ENCODE data around the gene EPB41L1.

DNA sequence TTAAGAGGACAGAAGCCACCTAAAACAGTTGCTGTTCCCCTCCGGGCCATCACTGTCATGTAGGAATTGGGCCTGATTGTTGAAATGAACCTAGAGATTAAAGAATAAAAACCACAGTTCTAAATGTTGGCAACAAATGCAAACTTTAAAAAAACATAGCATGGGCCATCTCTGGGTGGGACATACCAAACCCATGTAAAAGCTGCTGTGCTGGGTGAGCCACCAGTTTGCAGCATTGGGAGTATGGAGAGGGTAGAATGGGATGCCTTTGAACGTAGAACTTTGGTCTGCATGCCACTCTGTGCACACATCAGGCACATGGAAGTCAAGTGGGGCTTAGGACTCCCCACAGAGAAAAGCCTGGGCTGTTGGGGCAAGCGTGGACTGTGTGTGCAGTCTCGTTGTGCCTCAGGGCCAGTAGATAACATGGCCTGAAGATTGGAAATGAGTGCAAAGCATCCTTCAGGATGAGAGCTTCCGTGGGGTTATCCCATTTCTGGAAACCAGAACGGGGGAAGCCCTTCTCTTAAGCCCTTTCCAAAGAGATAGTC lies 28.1 kb downstream of the EPB41L1 start:
- TF ChIP-seq, protein P1, sequence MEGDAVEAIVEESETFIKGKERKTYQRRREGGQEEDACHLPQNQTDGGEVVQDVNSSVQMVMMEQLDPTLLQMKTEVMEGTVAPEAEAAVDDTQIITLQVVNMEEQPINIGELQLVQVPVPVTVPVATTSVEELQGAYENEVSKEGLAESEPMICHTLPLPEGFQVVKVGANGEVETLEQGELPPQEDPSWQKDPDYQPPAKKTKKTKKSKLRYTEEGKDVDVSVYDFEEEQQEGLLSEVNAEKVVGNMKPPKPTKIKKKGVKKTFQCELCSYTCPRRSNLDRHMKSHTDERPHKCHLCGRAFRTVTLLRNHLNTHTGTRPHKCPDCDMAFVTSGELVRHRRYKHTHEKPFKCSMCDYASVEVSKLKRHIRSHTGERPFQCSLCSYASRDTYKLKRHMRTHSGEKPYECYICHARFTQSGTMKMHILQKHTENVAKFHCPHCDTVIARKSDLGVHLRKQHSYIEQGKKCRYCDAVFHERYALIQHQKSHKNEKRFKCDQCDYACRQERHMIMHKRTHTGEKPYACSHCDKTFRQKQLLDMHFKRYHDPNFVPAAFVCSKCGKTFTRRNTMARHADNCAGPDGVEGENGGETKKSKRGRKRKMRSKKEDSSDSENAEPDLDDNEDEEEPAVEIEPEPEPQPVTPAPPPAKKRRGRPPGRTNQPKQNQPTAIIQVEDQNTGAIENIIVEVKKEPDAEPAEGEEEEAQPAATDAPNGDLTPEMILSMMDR (IDR thresholded peaks at IDR 0.05), result no peak
- TF ChIP-seq SIN3A (IDR thresholded peaks at IDR 0.05; ENCODE audit: borderline replicate concordance, insufficient read depth, low read depth, low read length) (no peak), POLR2AphosphoS5 (IDR thresholded peaks at IDR 0.05; ENCODE audit: low read depth, low read length) (no peak), TCF7L2 (IDR thresholded peaks at IDR 0.05; ENCODE audit: low read depth, low read length) (no peak)
- TF ChIP-seq, protein P2, sequence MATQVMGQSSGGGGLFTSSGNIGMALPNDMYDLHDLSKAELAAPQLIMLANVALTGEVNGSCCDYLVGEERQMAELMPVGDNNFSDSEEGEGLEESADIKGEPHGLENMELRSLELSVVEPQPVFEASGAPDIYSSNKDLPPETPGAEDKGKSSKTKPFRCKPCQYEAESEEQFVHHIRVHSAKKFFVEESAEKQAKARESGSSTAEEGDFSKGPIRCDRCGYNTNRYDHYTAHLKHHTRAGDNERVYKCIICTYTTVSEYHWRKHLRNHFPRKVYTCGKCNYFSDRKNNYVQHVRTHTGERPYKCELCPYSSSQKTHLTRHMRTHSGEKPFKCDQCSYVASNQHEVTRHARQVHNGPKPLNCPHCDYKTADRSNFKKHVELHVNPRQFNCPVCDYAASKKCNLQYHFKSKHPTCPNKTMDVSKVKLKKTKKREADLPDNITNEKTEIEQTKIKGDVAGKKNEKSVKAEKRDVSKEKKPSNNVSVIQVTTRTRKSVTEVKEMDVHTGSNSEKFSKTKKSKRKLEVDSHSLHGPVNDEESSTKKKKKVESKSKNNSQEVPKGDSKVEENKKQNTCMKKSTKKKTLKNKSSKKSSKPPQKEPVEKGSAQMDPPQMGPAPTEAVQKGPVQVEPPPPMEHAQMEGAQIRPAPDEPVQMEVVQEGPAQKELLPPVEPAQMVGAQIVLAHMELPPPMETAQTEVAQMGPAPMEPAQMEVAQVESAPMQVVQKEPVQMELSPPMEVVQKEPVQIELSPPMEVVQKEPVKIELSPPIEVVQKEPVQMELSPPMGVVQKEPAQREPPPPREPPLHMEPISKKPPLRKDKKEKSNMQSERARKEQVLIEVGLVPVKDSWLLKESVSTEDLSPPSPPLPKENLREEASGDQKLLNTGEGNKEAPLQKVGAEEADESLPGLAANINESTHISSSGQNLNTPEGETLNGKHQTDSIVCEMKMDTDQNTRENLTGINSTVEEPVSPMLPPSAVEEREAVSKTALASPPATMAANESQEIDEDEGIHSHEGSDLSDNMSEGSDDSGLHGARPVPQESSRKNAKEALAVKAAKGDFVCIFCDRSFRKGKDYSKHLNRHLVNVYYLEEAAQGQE (IDR thresholded peaks at IDR 0.05; ENCODE audit: insufficient read depth in 1 of 2, low read depth in 2 of 2, low read length in 1 of 2), result no peak

Measured in Panc1 (cell line).